Lung (tissue), 12 donors: ENCODE measurements around the gene COL4A4. TPM values are rescaled to one million over a fixed set of nuclear protein-coding genes. Genes with fewer than 3 reads are reported as not detected.

Experiments used
- ATAC-seq: fragments of 200-7000 bp; cut with Tn5 transposase; one replicate; pipeline ENCODE4 v1.9.1; 2020; ENCODE audit warnings: moderate number of reproducible peaks; ENCODE audit not compliant: insufficient read depth, low FRiP score
- DNase-seq, 3 donors: peaks; one replicate each; pipeline ENCODE4 v3.0.0-alpha.2; 2013 to 2017
- H3K27ac ChIP-seq, 2 donors: one replicate each; pipeline ENCODE4 v1.5.1; 2013; ENCODE audit warnings: mild to moderate bottlenecking in 2 of 2, moderate library complexity in 2 of 2, control low read depth in 1 of 2, inconsistent platforms in 1 of 2, low read depth in 1 of 2, low read length in 1 of 2
- H3K27me3 ChIP-seq, 3 donors: one replicate each; pipeline ENCODE4 v1.5.1; 2013; ENCODE audit warnings: low read length in 2 of 3; ENCODE audit not compliant: control insufficient read depth in 3 of 3, insufficient read depth in 3 of 3
- H3K36me3 ChIP-seq, 4 donors: one replicate each; pipeline ENCODE4 v1.5.1; 2013; ENCODE audit warnings: low read length in 4 of 4, mild to moderate bottlenecking in 1 of 4, moderate library complexity in 1 of 4; ENCODE audit not compliant: control insufficient read depth in 4 of 4, insufficient read depth in 4 of 4
- H3K4me1 ChIP-seq, 5 donors: one replicate each; pipeline ENCODE4 v1.5.1; 2013; ENCODE audit warnings: low read length in 5 of 5, mild to moderate bottlenecking in 2 of 5, moderate library complexity in 1 of 5; ENCODE audit not compliant: control insufficient read depth in 5 of 5, insufficient read depth in 5 of 5
- H3K4me3 ChIP-seq: one replicate; pipeline ENCODE4 v1.5.1; 2013; ENCODE audit warnings: mild to moderate bottlenecking, control low read depth, moderate library complexity
- H3K9ac ChIP-seq, 2 donors: one replicate each; pipeline ENCODE4 v1.5.1; 2013; ENCODE audit warnings: low read length in 2 of 2, control low read depth in 1 of 2; ENCODE audit not compliant: insufficient read depth in 1 of 2
- H3K9me3 ChIP-seq, 4 donors: one replicate each; pipeline ENCODE4 v1.5.1; 2013; ENCODE audit warnings: low read length in 3 of 4, mild to moderate bottlenecking in 1 of 4, moderate library complexity in 1 of 4; ENCODE audit not compliant: control insufficient read depth in 4 of 4, insufficient read depth in 3 of 4
- WGBS, 2 donors: extraction: QIAGEN DNeasy Blood & Tissue Kit; methylation state at CpG; one replicate each; pipeline ENCODE4 v1.1.7; 2013; 5-methylcytosine and 5-hydroxymethylcytosine counted together
- polyA plus RNA-seq, 2 donors: library from polyadenylated mRNA; stranded (reverse); fragments of 200-250 nt; gene quantifications; one replicate each; pipeline ENCODE4 v1.2.1, GENCODE V29; 2013
- total RNA-seq, 2 donors: library from RNA; depleted of rRNA in 1 of 2; stranded (reverse); fragments of >200 nt in 1 of 2; gene quantifications; one replicate each; pipeline ENCODE4 v1.2.1, GENCODE V29; 2014 to 2021
- TF ChIP-seq, protein P1 (sequence below): IDR thresholded peaks from 2 replicates; pipeline ENCODE4 v1.5.1; 2012; ENCODE audit warnings: mild to moderate bottlenecking; ENCODE audit errors: control extremely low read depth, extremely low read depth
- donor health status: control.
- donor health status: control.
- donor health status: Bipolar disorder and iron deficiency.
- donor health status: healthy.
- donor health status: DM: yes; HTN: yes; CAD: no.

COL4A4 gene
- total and polyA plus RNA-seq, 4 donors = 2.7 to 20.1 (median 9.8) TPM

DNA sequence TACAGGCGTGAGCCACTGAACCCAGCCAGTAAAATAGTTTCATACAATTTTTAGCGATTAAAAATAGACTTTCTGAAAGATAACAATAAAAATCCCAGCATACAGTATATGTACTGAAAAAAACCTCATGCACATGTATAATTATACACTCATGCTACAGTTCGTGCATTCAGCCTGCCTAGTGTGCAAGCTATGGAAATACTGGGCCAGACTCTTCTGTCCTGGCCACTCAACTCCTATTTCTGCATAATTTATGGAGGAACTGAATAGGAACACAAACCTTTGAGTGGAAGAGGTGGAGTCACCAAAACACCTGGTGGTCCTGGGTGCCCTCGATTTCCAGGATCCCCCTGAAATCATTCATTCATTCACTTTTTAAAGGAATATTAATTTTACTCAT, 64.7 kb downstream of the COL4A4 start:
- no peak overlapping the region for H3K9ac ChIP-seq
- no peak for DNase-seq
- H3K27me3 ChIP-seq = no peaks in the 10 kb centered on the region
- no peaks in the 10 kb centered on the region for H3K36me3 ChIP-seq
- H3K4me1 ChIP-seq = no peaks in the 10 kb centered on the region
- TF ChIP-seq, protein P1, sequence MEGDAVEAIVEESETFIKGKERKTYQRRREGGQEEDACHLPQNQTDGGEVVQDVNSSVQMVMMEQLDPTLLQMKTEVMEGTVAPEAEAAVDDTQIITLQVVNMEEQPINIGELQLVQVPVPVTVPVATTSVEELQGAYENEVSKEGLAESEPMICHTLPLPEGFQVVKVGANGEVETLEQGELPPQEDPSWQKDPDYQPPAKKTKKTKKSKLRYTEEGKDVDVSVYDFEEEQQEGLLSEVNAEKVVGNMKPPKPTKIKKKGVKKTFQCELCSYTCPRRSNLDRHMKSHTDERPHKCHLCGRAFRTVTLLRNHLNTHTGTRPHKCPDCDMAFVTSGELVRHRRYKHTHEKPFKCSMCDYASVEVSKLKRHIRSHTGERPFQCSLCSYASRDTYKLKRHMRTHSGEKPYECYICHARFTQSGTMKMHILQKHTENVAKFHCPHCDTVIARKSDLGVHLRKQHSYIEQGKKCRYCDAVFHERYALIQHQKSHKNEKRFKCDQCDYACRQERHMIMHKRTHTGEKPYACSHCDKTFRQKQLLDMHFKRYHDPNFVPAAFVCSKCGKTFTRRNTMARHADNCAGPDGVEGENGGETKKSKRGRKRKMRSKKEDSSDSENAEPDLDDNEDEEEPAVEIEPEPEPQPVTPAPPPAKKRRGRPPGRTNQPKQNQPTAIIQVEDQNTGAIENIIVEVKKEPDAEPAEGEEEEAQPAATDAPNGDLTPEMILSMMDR = no peak
- 85 to 88% methylated on average over 4 of the region's 4 CpGs for WGBS, 2 donors
- H3K4me3 ChIP-seq = no peak overlapping the region
- no peaks in the 10 kb centered on the region for H3K9me3 ChIP-seq
- ATAC-seq = no peak
- no peak overlapping the region for H3K27ac ChIP-seq

DNA sequence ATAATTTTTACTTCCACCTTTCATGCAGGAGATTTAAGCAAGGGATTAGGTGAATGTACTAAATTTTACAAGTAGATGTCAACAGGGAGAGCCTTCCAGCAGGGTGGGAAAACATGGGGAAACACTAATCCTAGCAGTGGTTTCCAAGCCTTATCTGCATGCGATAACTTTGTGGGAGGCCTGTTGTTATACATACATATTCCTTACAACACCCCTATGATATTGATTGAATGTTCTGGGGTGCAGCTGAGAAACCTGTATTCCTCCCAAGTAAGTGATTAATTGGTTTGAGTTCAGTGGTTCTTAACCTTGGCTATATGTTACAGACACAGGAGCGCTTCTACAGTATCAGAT, 65.9 kb downstream of the COL4A4 start:
- no peak overlapping the region for H3K27ac ChIP-seq
- TF ChIP-seq, protein P1 = no peak
- H3K4me1 ChIP-seq = no peaks in the 10 kb centered on the region
- no peak overlapping the region for H3K9ac ChIP-seq
- no peaks in the 10 kb centered on the region for H3K36me3 ChIP-seq
- no peak overlapping the region for H3K4me3 ChIP-seq
- ATAC-seq (no peak), DNase-seq (no peak)
- H3K27me3 ChIP-seq = no peaks in the 10 kb centered on the region
- H3K9me3 ChIP-seq = no peaks in the 10 kb centered on the region
- WGBS, 2 donors = 71 to 96% methylated on average over 2 of the region's 2 CpGs

DNA sequence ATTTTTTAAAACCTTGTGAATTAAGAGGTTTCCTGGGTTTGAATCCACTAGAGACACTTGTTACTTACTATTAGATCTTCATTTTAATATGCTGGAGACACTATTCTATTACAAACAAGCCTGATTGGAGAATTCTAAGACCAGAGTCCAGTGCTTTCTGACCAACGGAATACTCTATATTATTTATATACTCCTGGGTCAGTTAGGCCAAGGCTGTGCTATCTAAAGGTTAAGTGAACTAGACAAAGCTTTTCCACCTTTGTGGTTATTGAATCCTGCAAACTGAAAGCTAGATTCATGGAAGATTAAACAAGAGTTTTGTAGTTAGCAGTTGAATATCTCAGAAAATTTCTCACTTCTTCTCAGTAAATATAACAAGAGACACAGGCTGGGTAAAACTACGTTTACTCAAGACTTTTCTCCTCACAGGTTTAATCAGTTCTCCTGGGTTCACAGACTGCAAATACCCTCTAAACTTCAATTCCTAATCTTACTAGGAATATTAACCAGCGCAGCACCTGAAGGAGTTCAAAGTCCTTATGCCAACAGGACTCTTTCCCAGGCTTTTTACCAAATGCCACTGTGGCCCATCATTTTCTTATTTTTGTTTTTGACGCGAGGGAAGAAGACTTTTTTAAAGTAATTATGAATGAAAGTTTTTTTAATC, 66.4 kb downstream of the COL4A4 start:
- TF ChIP-seq, protein P1 = no peak
- no peak overlapping the region for H3K27ac ChIP-seq
- H3K9me3 ChIP-seq = no peaks in the 10 kb centered on the region
- H3K36me3 ChIP-seq = no peaks in the 10 kb centered on the region
- H3K4me3 ChIP-seq = no peak overlapping the region
- DNase-seq (no peak), ATAC-seq (no peak)
- 84 to 92% methylated on average over 5 of the region's 5 CpGs for WGBS, 2 donors
- no peaks in the 10 kb centered on the region for H3K4me1 ChIP-seq
- no peak overlapping the region for H3K9ac ChIP-seq
- H3K27me3 ChIP-seq = no peaks in the 10 kb centered on the region

DNA sequence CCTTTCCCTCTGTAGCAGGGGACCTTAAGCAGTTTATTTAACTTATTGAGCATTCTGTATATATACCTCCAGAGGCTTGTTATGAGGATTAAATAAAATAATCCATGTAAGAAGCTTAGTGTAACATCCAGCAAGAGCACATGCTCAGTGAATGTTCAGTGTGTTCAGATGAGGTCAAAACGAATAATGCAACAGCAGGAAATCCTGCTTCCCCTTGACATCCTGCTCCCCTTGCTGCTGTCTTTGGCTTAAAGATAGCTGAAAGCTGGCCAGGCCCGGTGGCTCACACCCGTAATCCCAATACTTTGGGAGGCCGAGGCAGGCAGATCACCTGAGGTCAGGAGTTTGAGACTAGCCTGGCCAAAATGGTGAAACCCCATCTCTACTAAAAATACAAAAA, 68.7 kb downstream of the COL4A4 start:
- no peaks in the 10 kb centered on the region for H3K4me1 ChIP-seq
- no peak for ATAC-seq

More for the DNA sequence above, 68.7 kb downstream of the COL4A4 start:
- H3K27ac ChIP-seq = no peak overlapping the region
- DNase-seq = peak in 1 of 3 donors; percentile 10
- WGBS, 2 donors = 36 to 39% methylated on average over 4 of the region's 4 CpGs
- H3K27me3 ChIP-seq = no peaks in the 10 kb centered on the region
- H3K4me3 ChIP-seq = no peak overlapping the region
- TF ChIP-seq, protein P1 = no peak
- no peaks in the 10 kb centered on the region for H3K9me3 ChIP-seq
- H3K36me3 ChIP-seq = no peaks in the 10 kb centered on the region
- no peak overlapping the region for H3K9ac ChIP-seq
